ENCODE data around the gene SPATA13. TPM values are rescaled to one million over a fixed set of nuclear protein-coding genes. Genes with fewer than 3 reads are reported as not detected.

Gene SPATA13
- total and polyA plus RNA-seq, 2 experiments from 2014 or later = 12.4 to 19.4 TPM

DNA sequence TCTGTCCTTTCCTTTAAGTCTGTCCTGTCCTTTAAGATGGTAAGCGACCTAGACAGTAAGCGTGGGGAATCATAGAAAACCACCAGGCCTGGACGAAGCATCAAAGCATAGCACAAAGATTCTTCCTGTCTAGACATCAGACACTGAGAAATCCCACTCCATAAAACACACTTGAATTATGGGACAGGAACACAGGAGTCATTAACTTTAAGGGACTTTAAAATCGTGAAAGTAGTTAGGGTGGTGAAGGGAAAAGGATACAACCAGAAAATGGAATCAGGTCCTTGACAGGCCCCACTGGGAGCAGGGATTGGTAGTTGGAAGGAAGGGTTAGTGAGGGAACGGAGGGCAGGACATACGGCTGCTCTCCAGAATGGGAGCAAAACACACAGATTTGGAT, 117.2 kb downstream of the SPATA13 start:
- Histone ChIP-seq H3K4me1 (ENCODE audit: insufficient read depth) (peaks cover 3% of the 10 kb centered on the region), H3K27ac (no peak overlapping the region), H3K27me3 (no peaks in the 10 kb centered on the region), H4K20me1 (ENCODE audit: insufficient read depth, poor library complexity, severe bottlenecking) (no peaks in the 10 kb centered on the region), H3K36me3 (replicated peaks; ENCODE audit: insufficient read depth, low read depth) (no peaks in the 10 kb centered on the region), H3K9me2 (replicated peaks; ENCODE audit: insufficient read depth) (no peaks in the 10 kb centered on the region), H2AFZ (no peak overlapping the region), H3K4me2 (no peak overlapping the region), H3K9me3 (ENCODE audit: low read depth) (no peaks in the 10 kb centered on the region), H3K79me2 (no peaks in the 10 kb centered on the region), H3K4me3 (no peak overlapping the region)
- WGBS (ENCODE audit: low lambda C conversion rate, missing lambda C conversion rate) = 73% methylated on average over 6 of the region's 6 CpGs
- no peak for TF ChIP-seq EZH2 (IDR thresholded peaks at IDR 0.05; ENCODE audit: borderline replicate concordance)
- no peak for TF ChIP-seq EZH2phosphoT487 (IDR thresholded peaks at IDR 0.05; ENCODE audit: low read depth, severe bottlenecking, unreplicated experiment)
- TF ChIP-seq CTCF (IDR thresholded peaks at IDR 0.05; ENCODE audit: poor library complexity) = no peak
- DNase-seq (ENCODE audit: low spot score) = no peak

DNA sequence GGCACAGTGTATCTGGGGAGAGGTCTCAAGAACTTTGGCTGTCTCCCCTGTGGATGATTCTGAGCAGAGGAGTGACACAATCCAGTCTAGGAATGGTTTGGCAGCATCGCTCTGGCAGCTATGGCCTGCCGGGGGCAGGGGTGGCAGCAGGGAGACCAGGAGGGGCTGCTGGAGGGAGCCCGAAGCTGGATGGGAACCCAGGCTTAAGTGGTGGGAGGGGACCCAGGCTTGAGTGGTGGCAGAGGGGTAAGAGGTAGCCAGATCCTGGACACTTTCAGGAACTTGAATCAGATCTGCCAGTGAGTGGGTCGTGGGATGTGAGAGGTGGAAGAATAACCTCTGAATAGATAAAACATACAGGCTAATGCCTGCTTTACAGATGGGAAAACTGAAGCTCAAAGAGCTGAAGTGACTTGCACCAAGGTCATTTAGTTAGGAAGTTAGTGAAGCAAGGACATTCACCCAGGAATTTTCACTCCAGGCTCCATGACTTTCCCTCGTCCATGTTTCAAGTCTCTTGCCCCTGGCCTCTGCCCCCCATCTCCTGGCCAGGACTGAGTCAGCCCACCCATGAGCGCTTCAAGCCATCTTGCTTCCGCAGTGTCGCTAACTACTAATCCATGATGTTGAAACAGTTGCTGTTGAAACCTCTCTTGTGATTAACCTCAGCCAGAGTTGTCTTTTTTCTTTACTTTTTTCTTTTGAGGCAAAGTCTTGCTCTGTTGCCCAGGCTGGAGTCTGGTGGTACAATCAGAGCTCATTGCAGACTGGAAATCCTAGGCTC, 119.0 kb downstream of the SPATA13 start:
- Histone ChIP-seq H3K27ac (no peak overlapping the region), H2AFZ (no peak overlapping the region), H3K9me3 (ENCODE audit: low read depth) (no peaks in the 10 kb centered on the region), H3K4me1 (ENCODE audit: insufficient read depth) (no peaks in the 10 kb centered on the region), H3K36me3 (replicated peaks; ENCODE audit: insufficient read depth, low read depth) (no peaks in the 10 kb centered on the region), H3K4me2 (no peak overlapping the region), H3K79me2 (no peaks in the 10 kb centered on the region), H3K4me3 (no peak overlapping the region), H3K27me3 (no peaks in the 10 kb centered on the region), H3K9me2 (replicated peaks; ENCODE audit: insufficient read depth) (no peaks in the 10 kb centered on the region), H4K20me1 (ENCODE audit: insufficient read depth, poor library complexity, severe bottlenecking) (no peaks in the 10 kb centered on the region)
- TF ChIP-seq EZH2 (IDR thresholded peaks at IDR 0.05; ENCODE audit: borderline replicate concordance) (no peak), CTCF (IDR thresholded peaks at IDR 0.05; ENCODE audit: poor library complexity) (no peak)
- no peak for DNase-seq (ENCODE audit: low spot score)
- WGBS (ENCODE audit: low lambda C conversion rate, missing lambda C conversion rate) = 82% methylated on average over 8 of the region's 8 CpGs

- WGBS (ENCODE audit: low lambda C conversion rate, missing lambda C conversion rate) = 76% methylated on average over 7 of the region's 7 CpGs
- H3K36me3 ChIP-seq (replicated peaks; ENCODE audit: insufficient read depth, low read depth) = no peaks in the 10 kb centered on the region
- no peak overlapping the region for H2AFZ ChIP-seq
- H3K4me3 ChIP-seq = no peak overlapping the region
- no peaks in the 10 kb centered on the region for H3K9me2 ChIP-seq (replicated peaks; ENCODE audit: insufficient read depth)
- no peaks in the 10 kb centered on the region for H3K4me1 ChIP-seq (ENCODE audit: insufficient read depth)
- no peaks in the 10 kb centered on the region for H3K27me3 ChIP-seq
- H3K4me2 ChIP-seq = no peak overlapping the region
- no peaks in the 10 kb centered on the region for H3K9me3 ChIP-seq (ENCODE audit: low read depth)
- no peak for DNase-seq (ENCODE audit: low spot score)
- no peaks in the 10 kb centered on the region for H4K20me1 ChIP-seq (ENCODE audit: insufficient read depth, poor library complexity, severe bottlenecking)
- H3K27ac ChIP-seq = no peak overlapping the region
- no peaks in the 10 kb centered on the region for H3K79me2 ChIP-seq
- TF ChIP-seq CTCF (IDR thresholded peaks at IDR 0.05; ENCODE audit: poor library complexity) (no peak), EZH2phosphoT487 (IDR thresholded peaks at IDR 0.05; ENCODE audit: low read depth, severe bottlenecking, unreplicated experiment) (no peak), EZH2 (IDR thresholded peaks at IDR 0.05; ENCODE audit: borderline replicate concordance) (no peak)
These were observed 120.2 kb downstream of the SPATA13 start for GRCh38 chr13:24280720-24281119.
